Inflammatory macrophage (primary cell): ENCODE measurements around the gene C19orf38.
"Not testable (repeated sequence)": the region's sequence is repeated elsewhere in the genome, so short reads cannot be mapped to it uniquely, and the experiment has no call there.

Experiments used
- DNase-seq, 2 donors: peaks; one replicate each; pipeline ENCODE4 v3.0.0-alpha.2; 2020 to 2022

The C19orf38 gene

GRCh38 chr19:10852098-10852800, 4.0 kb downstream of the C19orf38 start:
- DNase-seq: peak in 1 of 2 donors; percentile 42

- DNase-seq: no peak
Observed at GRCh38 chr19:10852941-10853340, 4.7 kb downstream of the C19orf38 start.

- peak; percentile 59 to 82 for DNase-seq
Observed at GRCh38 chr19:10854350-10855089, 6.3 kb downstream of the C19orf38 start.

- peak; percentile 48 to 50 for DNase-seq
Observed at GRCh38 chr19:10855879-10856522, 7.8 kb downstream of the C19orf38 start.

GRCh38 chr19:10856899-10857298, 8.7 kb downstream of the C19orf38 start:
- DNase-seq: not testable (repeated sequence)

GRCh38 chr19:10858204-10858828, 10.1 kb downstream of the C19orf38 start:
- no peak for DNase-seq

GRCh38 chr19:10861103-10861651, 13.0 kb downstream of the C19orf38 start:
- peak; percentile 77 to 85 for DNase-seq

GRCh38 chr19:10862561-10863106, 14.4 kb downstream of the C19orf38 start:
- no peak for DNase-seq

- DNase-seq: peak; percentile 82 to 92
Observed at GRCh38 chr19:10863107-10863717, 15.0 kb downstream of the C19orf38 start.

GRCh38 chr19:10864538-10864899, 16.3 kb downstream of the C19orf38 start:
- peak; percentile 75 to 76 for DNase-seq

- no peak for DNase-seq
Observed at GRCh38 chr19:10866495-10866894, 18.3 kb downstream of the C19orf38 start.

- DNase-seq: no peak
Observed at GRCh38 chr19:10868872-10869547, 20.8 kb downstream of the C19orf38 start.

GRCh38 chr19:10869872-10870311, 21.7 kb downstream of the C19orf38 start:
- not testable (repeated sequence) for DNase-seq

GRCh38 chr19:10870501-10870954, 22.3 kb downstream of the C19orf38 start:
- DNase-seq: no peak

GRCh38 chr19:10870955-10871603, 22.9 kb downstream of the C19orf38 start, which contains the start of gene CARM1:
CARM1 (plus strand) TSS chr19:10871553; CDS start chr19:10871703, 150 bp downstream.
- peak; percentile 99 for DNase-seq

GRCh38 chr19:10871711-10872545, 23.7 kb downstream of the C19orf38 start:
- DNase-seq: peak in 1 of 2 donors; percentile 24

- no peak for DNase-seq
Observed at GRCh38 chr19:10872546-10873107, 24.4 kb downstream of the C19orf38 start.

- DNase-seq: no peak
Observed at GRCh38 chr19:10874024-10874423, 25.8 kb downstream of the C19orf38 start.
